Astrocyte of the spinal cord (primary cell): ENCODE results near the gene RABEP2.
"Not testable (repeated sequence)": the region's sequence is repeated elsewhere in the genome, so short reads cannot be mapped to it uniquely, and the experiment has no call there.

Source experiments
- DNase-seq: peaks from one replicate; pipeline ENCODE4 v3.0.0; 2011; ENCODE audit warnings: low read depth, low spot score
- H3K4me3 ChIP-seq: 2 replicates; pipeline ENCODE4 v1.5.1; 2011; ENCODE audit warnings: low read depth, mild to moderate bottlenecking, low read length, moderate library complexity
- CTCF ChIP-seq: IDR thresholded peaks from 2 replicates; pipeline ENCODE4 v1.5.1; 2012; ENCODE audit warnings: low read depth, mild to moderate bottlenecking, low read length, inconsistent platforms
- in situ Hi-C: cut with HindIII; loops from 2 replicates; pipeline ENCODE4 v1.10.0; 2017; ENCODE audit warnings: low sequenced_read_pairs

Gene RABEP2

DNA sequence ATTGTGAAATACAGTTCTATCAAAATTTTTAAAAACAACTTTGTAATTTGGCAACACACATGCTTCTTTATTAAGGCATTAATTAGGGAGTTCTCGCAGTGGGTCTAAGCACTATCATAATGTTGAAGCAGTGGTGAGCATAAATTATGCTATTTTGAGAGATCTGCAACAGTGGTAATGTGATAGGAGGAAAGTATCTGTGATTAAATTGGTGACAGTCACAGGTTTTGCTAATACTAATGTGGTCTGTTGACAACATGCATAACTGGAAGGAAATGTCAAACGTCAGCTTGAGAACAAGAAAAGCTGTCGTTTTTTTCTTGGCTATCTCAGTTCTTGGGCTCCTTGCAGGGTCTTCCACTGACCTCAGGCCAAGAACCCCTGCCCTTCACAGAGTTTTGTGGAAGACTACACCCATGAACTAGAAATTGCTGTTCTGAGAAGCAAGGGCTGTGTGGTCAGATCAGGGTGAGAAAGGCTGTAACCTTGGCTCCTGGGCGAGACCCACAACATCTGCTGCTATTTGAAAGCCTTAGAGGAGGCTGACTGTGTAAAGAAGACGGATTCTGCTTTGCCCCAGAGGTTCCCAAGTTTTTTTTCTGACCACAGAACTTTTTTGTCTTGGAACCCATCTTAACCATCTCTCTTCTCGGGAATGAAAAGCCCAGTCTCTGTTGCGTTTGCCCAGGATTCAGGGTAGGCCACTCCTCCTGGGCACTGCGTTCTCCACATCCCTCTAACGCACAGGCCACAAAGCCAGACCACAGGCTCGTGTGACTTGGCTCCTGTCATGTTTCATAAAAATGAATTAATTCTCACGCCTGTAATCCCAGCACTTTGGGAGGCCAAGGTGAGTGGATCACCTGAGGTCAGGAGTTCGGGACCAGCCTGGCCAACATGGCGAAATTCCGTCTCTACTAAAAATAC, 32.8 kb downstream of the RABEP2 start:
- DNase-seq: no peak
- TF ChIP-seq CTCF: no peak
- no peak overlapping the region for H3K4me3 ChIP-seq
- in situ Hi-C loops: no loop called here

- DNase-seq, in situ Hi-C loops, H3K4me3 ChIP-seq: not testable (repeated sequence)
Measured at GRCh38 chr16:28890355-28890754, 34.7 kb downstream of the RABEP2 start.

- in situ Hi-C loops: no loop called here
- no peak overlapping the region for H3K4me3 ChIP-seq
- no peak for DNase-seq
- TF ChIP-seq CTCF: no peak
Measured at GRCh38 chr16:28886945-28887344, 38.1 kb downstream of the RABEP2 start.

DNA sequence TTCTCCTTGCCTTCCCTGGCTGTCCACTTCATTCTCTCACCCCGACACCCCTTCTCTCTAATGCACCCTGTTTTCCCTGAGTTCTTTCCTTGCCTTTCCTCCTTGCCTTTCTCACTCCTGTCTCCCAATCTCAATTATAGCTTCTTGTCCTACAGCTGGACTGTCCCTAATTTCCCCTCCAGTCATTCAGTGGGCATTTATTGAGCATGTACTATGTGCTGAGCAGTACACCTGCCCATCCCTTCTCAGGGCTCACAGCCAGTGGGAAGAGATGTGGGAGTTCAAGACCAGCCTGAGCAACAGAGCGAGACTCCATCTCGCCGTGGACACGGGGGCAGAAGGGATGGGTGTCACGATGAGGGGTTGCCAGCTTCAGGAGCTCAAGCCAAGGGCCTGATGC, 41.0 kb downstream of the RABEP2 start:
- in situ Hi-C loops: no loop called here
- no peak overlapping the region for H3K4me3 ChIP-seq
- no peak for TF ChIP-seq CTCF
- no peak for DNase-seq

DNA sequence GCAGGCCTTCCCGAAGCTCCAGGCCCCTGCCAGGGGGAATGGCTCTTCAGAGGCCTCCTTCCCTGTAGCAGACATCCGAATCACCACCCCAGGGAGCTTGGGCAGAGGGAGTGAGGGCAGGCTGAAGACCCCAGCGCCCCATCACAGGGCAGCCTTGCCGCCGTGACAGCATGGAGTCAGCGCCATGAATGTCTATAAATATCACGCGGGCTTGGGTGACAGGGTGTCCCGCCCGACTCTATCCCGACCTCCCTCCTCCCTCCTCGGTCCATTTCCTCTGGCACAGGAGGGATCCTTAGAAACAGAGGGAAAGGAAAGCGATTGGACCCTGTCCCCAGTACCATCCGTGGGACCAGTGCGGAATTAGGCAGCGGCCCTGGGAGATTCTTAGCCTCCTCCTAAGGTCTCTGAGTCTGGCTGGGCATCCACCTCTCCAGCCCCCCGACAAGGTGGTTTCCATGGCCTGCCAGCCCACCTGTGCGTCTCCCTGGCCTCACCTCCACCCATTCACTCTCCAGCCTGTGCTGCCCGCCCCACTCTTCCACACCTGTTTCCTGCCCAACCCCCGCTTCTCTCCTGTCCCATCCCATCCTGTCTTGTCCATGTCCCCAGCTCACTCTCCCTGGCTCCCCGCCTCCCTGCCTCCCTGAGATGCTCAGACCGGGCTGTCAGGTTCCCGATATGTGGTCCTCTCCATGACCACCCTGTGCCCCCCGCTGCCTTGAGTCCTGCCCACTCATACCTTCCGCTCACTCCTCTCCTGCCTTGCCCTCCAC, 41.6 kb downstream of the RABEP2 start:
- no peak overlapping the region for H3K4me3 ChIP-seq
- in situ Hi-C loops: no loop called here
- TF ChIP-seq CTCF: no peak
- DNase-seq: no peak

DNA sequence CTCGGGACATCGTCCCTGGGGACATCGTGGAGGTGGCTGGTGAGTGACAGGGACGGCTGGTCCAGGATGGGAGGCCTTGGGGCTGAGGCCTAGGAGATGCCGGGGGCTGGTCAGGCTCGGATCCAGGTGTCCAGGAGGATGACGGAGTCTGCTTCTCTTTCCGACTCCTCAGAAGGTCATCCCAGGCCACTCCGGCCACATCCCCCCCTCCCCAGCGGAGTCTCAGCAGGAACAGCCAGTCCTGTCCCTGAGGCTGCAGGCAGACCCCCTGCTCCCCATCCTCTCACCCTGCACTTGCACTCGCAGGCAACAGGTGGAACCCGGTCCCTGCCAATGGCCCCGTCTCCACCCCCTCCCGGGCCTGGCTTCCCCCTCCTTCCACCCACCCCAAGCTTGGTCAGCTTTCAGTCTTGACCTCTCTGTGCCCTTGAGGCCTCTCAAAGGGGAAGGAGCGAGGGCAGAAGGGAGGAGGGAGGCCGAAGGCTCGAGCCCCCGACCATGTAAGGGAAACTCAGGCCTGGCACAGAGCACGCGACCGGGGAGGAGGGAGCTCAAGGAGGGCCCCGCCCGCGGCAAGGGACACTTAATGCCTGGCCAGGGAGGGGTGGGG, 42.4 kb downstream of the RABEP2 start:
- no peak overlapping the region for H3K4me3 ChIP-seq
- in situ Hi-C loops: no loop called here
- no peak for DNase-seq
- TF ChIP-seq CTCF: no peak

GRCh38 chr16:28881565-28881964, 43.5 kb downstream of the RABEP2 start:
- DNase-seq, H3K4me3 ChIP-seq, in situ Hi-C loops: not testable (repeated sequence)
